Left lung (tissue), 10 donors: Measurements from ENCODE around the gene IPO5. TPM values are rescaled to one million over a fixed set of nuclear protein-coding genes. Genes with fewer than 3 reads are reported as not detected.
A peak's percentile ranks its signal among the peaks of the same experiment; 100 is the strongest.

Experiments
- ATAC-seq: fragments of 200-7000 bp; cut with Tn5 transposase; one replicate; pipeline ENCODE4 v1.9.1; 2020; ENCODE audit warnings: moderate library complexity
- DNase-seq, 4 donors: peaks; one replicate each; pipeline ENCODE4 v3.0.0-alpha.2; 2013 to 2020
- H3K27ac ChIP-seq, 2 donors: fragments of 200-600 bp; sonication (generic) in 1 of 2; one replicate each; pipeline versions ENCODE4 v1.5.0 to v1.8.0; 2020 to 2021
- H3K27me3 ChIP-seq, 2 donors: fragments of 200-600 bp; sonication (generic) in 1 of 2; one replicate each; pipeline versions ENCODE4 v1.5.0 to v1.8.0; 2020 to 2021
- H3K36me3 ChIP-seq, 2 donors: fragments of 200-600 bp; sonication (generic) in 1 of 2; one replicate each; pipeline versions ENCODE4 v1.5.0 to v1.8.0; 2020 to 2021
- H3K4me1 ChIP-seq, 2 donors: fragments of 200-600 bp; one replicate each; pipeline ENCODE4 v1.8.0; 2021
- H3K4me3 ChIP-seq, 2 donors: fragments of 200-600 bp; sonication (generic) in 1 of 2; one replicate each; pipeline versions ENCODE4 v1.5.0 to v1.8.0; 2020 to 2021; ENCODE audit warnings: mild to moderate bottlenecking in 1 of 2
- H3K9me3 ChIP-seq, 2 donors: fragments of 200-600 bp; sonication (generic) in 1 of 2; one replicate each; pipeline versions ENCODE4 v1.5.0 to v1.8.0; 2020 to 2021
- CTCF ChIP-seq, 2 donors: fragments of 200-600 bp; sonication (generic) in 1 of 2; IDR thresholded peaks; one replicate each; pipeline versions ENCODE4 v1.5.0 to v1.8.0; 2021; ENCODE audit warnings: antibody characterized with exemption in 2 of 2
- intact Hi-C, 2 donors: fragments of 100-400 bp; cut with DNase I; formaldehyde crosslinking; loops; one replicate each; pipeline versions ENCODE4 v1.11.2 to v1.14.2; 2022
- polyA plus RNA-seq, 6 donors: library from polyadenylated mRNA; unstranded; fragments of 120-200 nt; gene quantifications; one replicate each; pipeline ENCODE4 v1.2.1, GENCODE V29; 2013; ENCODE audit not compliant: insufficient read length in 6 of 6
- total RNA-seq, 2 donors: library from RNA; stranded (reverse); fragmentation: NEBNext Ultra II Directional; extraction: Animal tissue kit (Norgen Biotek cat#: 25700); gene quantifications; one replicate each; pipeline ENCODE4 v1.2.1, GENCODE V29; 2021
- donor health status: DM: no; HTN: yes; CAD: no.
- donor health status: DM: no; HTN: no; CAD: no.

The IPO5 gene
- total and polyA plus RNA-seq, 8 donors: 74.5 to 170 (median 157) TPM

- ATAC-seq (no peak), DNase-seq (no peak)
- Histone ChIP-seq H3K27ac (no peak overlapping the region), H3K9me3 (no peaks in the 10 kb centered on the region), H3K4me3 (no peak overlapping the region), H3K36me3 (no peaks in the 10 kb centered on the region), H3K27me3 (no peaks in the 10 kb centered on the region), H3K4me1 (no peaks in the 10 kb centered on the region)
- intact Hi-C loops: no loop called here
- TF ChIP-seq CTCF (IDR thresholded peaks at IDR 0.05): no peak
These were observed 21.4 kb upstream of the IPO5 start for GRCh38 chr13:97932036-97932435.

- Histone ChIP-seq H3K27me3 (no peaks in the 10 kb centered on the region), H3K4me3 (no peak overlapping the region), H3K4me1 (no peaks in the 10 kb centered on the region), H3K9me3 (no peaks in the 10 kb centered on the region), H3K27ac (no peak overlapping the region), H3K36me3 (no peaks in the 10 kb centered on the region)
- DNase-seq (no peak), ATAC-seq (no peak)
- TF ChIP-seq CTCF (IDR thresholded peaks at IDR 0.05): no peak
- intact Hi-C loops: no loop called here
These were observed 20.8 kb upstream of the IPO5 start for GRCh38 chr13:97932647-97933046.

GRCh38 chr13:97933776-97934175 is 19.7 kb upstream of the IPO5 start:
- Histone ChIP-seq H3K9me3 (no peaks in the 10 kb centered on the region), H3K4me1 (no peaks in the 10 kb centered on the region), H3K36me3 (no peaks in the 10 kb centered on the region), H3K4me3 (no peak overlapping the region), H3K27ac (no peak overlapping the region), H3K27me3 (no peaks in the 10 kb centered on the region)
- no peak for TF ChIP-seq CTCF (IDR thresholded peaks at IDR 0.05)
- no peak for ATAC-seq
- intact Hi-C loops: no loop called here
- DNase-seq: no peak

- Histone ChIP-seq H3K4me3 (no peak overlapping the region), H3K9me3 (no peaks in the 10 kb centered on the region), H3K4me1 (no peaks in the 10 kb centered on the region), H3K27me3 (no peaks in the 10 kb centered on the region), H3K27ac (no peak overlapping the region), H3K36me3 (no peaks in the 10 kb centered on the region)
- no peak for ATAC-seq
- TF ChIP-seq CTCF (IDR thresholded peaks at IDR 0.05): no peak
- intact Hi-C loops: no loop called here
- no peak for DNase-seq
These were observed 18.9 kb upstream of the IPO5 start for GRCh38 chr13:97934590-97934989.

GRCh38 chr13:97935071-97935470 is 18.4 kb upstream of the IPO5 start:
- Histone ChIP-seq H3K9me3 (no peaks in the 10 kb centered on the region), H3K36me3 (no peaks in the 10 kb centered on the region), H3K27ac (no peak overlapping the region), H3K4me1 (no peaks in the 10 kb centered on the region), H3K27me3 (no peaks in the 10 kb centered on the region), H3K4me3 (no peak overlapping the region)
- ATAC-seq (no peak), DNase-seq (peak in 1 of 4 donors; percentile 3)
- TF ChIP-seq CTCF (IDR thresholded peaks at IDR 0.05): no peak
- intact Hi-C loops: no loop called here
